Parathyroid adenoma (tissue), 2 donors: ENCODE results near the gene FANCF.
"Not testable (repeated sequence)": the region's sequence is repeated elsewhere in the genome, so short reads cannot be mapped to it uniquely, and the experiment has no call there.

Experiments used
- H2AFZ ChIP-seq: fragments of 300-600 bp; sonication (generic); one replicate; pipeline ENCODE4 v1.7.0; 2017; ENCODE audit warnings: antibody characterized with exemption, mild to moderate bottlenecking
- H3K27ac ChIP-seq: fragments of 300-600 bp; sonication (generic); one replicate; pipeline ENCODE4 v1.7.0; 2017
- H3K27me3 ChIP-seq: fragments of 300-600 bp; sonication (generic); one replicate; pipeline ENCODE4 v1.7.0; 2017; ENCODE audit warnings: low read length; ENCODE audit not compliant: control insufficient read depth, insufficient read depth
- H3K36me3 ChIP-seq: fragments of 300-600 bp; sonication (generic); one replicate; pipeline ENCODE4 v1.7.0; 2017; ENCODE audit warnings: low read length; ENCODE audit not compliant: control insufficient read depth, insufficient read depth
- H3K4me1 ChIP-seq: fragments of 300-600 bp; sonication (generic); one replicate; pipeline ENCODE4 v1.7.0; 2017; ENCODE audit warnings: control low read depth
- H3K4me2 ChIP-seq: fragments of 300-600 bp; sonication (generic); one replicate; pipeline ENCODE4 v1.7.0; 2017; ENCODE audit warnings: low read length
- H3K4me3 ChIP-seq: fragments of 300-600 bp; sonication (generic); one replicate; pipeline ENCODE4 v1.7.0; 2017; ENCODE audit warnings: low read depth, low read length
- H3K79me2 ChIP-seq: fragments of 300-600 bp; sonication (generic); one replicate; pipeline ENCODE4 v1.7.0; 2017; ENCODE audit warnings: control low read depth
- H3K9ac ChIP-seq: fragments of 300-600 bp; sonication (generic); one replicate; pipeline ENCODE4 v1.7.0; 2017; ENCODE audit warnings: mild to moderate bottlenecking
- H3K9me3 ChIP-seq: fragments of 300-600 bp; sonication (generic); one replicate; pipeline ENCODE4 v1.7.0; 2017; ENCODE audit warnings: low read length; ENCODE audit not compliant: control insufficient read depth
- TF ChIP-seq, protein P1 (sequence below): fragments of 300-600 bp; sonication (generic); IDR thresholded peaks from one replicate; pipeline ENCODE4 v1.7.0; 2017; ENCODE audit warnings: antibody characterized with exemption, mild to moderate bottlenecking
- donor health status: primary hyperparathyroidism.

Gene FANCF

DNA sequence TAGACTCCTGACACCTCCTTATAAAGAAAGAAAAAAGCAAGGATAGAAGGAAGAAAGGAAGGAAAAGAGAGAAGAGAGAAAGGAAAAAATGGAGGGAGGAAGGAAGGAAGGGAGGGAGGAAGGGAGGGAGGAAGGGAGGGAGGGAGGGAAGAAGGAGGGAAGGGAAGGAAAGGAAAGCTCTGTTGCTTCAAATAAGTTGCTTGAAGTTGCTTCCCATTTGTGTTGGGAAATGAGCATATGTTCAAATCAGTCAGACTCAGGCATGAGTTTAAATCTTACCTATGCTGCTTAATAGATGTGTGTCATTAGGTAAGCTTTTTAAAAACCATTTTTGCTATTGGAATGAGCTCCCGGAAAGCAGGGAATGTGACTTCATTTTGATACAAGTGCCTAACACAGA lies 34.2 kb upstream of the FANCF start:
- Histone ChIP-seq H3K9ac (no peak overlapping the region), H3K9me3 (no peaks in the 10 kb centered on the region), H3K36me3 (no peaks in the 10 kb centered on the region), H3K27me3 (no peaks in the 10 kb centered on the region), H3K4me1 (no peaks in the 10 kb centered on the region), H3K79me2 (no peaks in the 10 kb centered on the region), H2AFZ (no peak overlapping the region), H3K27ac (no peak overlapping the region), H3K4me2 (no peak overlapping the region), H3K4me3 (no peak overlapping the region)
- TF ChIP-seq, protein P1, sequence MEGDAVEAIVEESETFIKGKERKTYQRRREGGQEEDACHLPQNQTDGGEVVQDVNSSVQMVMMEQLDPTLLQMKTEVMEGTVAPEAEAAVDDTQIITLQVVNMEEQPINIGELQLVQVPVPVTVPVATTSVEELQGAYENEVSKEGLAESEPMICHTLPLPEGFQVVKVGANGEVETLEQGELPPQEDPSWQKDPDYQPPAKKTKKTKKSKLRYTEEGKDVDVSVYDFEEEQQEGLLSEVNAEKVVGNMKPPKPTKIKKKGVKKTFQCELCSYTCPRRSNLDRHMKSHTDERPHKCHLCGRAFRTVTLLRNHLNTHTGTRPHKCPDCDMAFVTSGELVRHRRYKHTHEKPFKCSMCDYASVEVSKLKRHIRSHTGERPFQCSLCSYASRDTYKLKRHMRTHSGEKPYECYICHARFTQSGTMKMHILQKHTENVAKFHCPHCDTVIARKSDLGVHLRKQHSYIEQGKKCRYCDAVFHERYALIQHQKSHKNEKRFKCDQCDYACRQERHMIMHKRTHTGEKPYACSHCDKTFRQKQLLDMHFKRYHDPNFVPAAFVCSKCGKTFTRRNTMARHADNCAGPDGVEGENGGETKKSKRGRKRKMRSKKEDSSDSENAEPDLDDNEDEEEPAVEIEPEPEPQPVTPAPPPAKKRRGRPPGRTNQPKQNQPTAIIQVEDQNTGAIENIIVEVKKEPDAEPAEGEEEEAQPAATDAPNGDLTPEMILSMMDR, result no peak

DNA sequence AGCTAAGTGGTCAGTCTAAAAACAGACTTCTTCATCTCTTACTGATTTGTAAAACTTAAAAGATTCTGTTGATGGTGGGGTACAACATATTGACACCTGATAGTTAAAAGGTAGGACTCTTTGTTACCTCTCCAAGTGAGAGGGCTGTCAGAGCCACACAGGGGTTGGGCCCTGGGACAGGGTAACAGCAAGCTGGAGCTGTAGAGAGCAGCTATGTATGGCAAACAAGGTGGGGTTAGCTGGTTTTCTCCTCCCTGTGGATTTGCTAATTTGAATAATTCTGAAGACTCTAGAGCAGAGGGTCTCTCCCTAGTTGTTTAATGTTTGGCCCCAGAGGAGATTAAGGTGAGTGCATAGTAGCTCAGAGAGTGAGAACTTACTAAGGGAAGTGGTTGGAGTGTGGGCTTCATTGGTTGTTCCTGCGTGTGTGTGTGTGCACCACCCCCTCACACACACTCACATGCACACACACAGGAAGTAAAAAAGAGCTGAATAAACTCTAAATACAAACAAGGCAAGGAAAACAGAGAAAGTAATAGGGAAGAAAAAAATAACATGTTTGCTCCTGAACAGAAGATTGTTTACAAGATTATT lies 31.6 kb upstream of the FANCF start:
- Histone ChIP-seq H3K36me3 (no peaks in the 10 kb centered on the region), H3K9me3 (no peaks in the 10 kb centered on the region), H2AFZ (no peak overlapping the region), H3K79me2 (no peaks in the 10 kb centered on the region), H3K9ac (no peak overlapping the region), H3K4me3 (no peak overlapping the region), H3K27me3 (no peaks in the 10 kb centered on the region), H3K4me2 (no peak overlapping the region), H3K27ac (no peak overlapping the region), H3K4me1 (no peaks in the 10 kb centered on the region)
- TF ChIP-seq, protein P1, result no peak

DNA sequence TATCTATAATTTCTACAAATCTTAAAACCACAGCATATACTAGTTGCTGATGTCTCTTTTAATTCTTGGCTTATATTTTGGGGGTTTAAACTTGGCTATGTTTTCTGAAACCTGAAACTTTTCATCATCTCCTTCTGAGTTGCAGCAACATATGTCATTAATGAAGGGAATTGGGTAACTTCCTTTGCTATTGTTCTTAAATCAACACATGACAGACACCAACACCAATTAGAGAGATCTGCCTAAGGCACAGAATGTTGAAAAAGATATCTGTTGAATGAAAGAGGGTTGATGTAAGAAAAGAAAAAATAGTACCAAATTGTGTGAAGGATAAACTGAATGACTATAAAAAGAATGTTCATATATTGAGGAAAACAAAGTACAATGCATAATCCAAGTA lies 30.5 kb upstream of the FANCF start:
- no peaks in the 10 kb centered on the region for H3K79me2 ChIP-seq
- H3K9me3 ChIP-seq, result no peaks in the 10 kb centered on the region
- TF ChIP-seq, protein P1, result no peak
- no peak overlapping the region for H2AFZ ChIP-seq
- no peaks in the 10 kb centered on the region for H3K27me3 ChIP-seq
- H3K9ac ChIP-seq, result no peak overlapping the region
- no peaks in the 10 kb centered on the region for H3K4me1 ChIP-seq
- H3K27ac ChIP-seq, result no peak overlapping the region
- no peak overlapping the region for H3K4me3 ChIP-seq
- no peak overlapping the region for H3K4me2 ChIP-seq
- H3K36me3 ChIP-seq, result no peaks in the 10 kb centered on the region

- not testable (repeated sequence) for H2AFZ ChIP-seq, H3K4me3 ChIP-seq, H3K9ac ChIP-seq, H3K4me1 ChIP-seq, H3K4me2 ChIP-seq, H3K36me3 ChIP-seq, H3K79me2 ChIP-seq, H3K9me3 ChIP-seq, H3K27ac ChIP-seq, H3K27me3 ChIP-seq
Measured at GRCh38 chr11:22652346-22652745, 26.7 kb upstream of the FANCF start.

DNA sequence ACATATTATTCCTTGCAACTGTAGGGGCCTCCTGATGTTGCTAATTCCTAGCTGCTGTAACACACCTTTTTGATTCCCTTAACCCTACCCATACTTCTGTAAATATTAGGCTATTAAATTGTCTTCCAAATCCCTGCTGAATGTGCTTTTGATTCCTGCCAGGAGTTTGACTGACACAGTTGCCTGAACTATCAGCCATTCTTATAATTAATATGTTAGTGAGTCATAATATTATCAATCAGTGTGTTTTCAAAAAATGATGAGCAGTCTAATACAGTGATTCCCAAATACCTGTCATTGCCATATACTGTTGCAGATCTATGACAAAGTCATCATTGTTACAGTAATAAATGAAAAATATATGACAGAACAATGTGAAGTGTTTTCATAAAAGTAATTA lies 15.9 kb upstream of the FANCF start:
- no peaks in the 10 kb centered on the region for H3K9me3 ChIP-seq
- TF ChIP-seq, protein P1, result no peak
- H3K36me3 ChIP-seq, result no peaks in the 10 kb centered on the region
- H3K4me3 ChIP-seq, result no peak overlapping the region
- no peaks in the 10 kb centered on the region for H3K79me2 ChIP-seq
- no peaks in the 10 kb centered on the region for H3K27me3 ChIP-seq
- no peaks in the 10 kb centered on the region for H3K4me1 ChIP-seq
- H3K4me2 ChIP-seq, result no peak overlapping the region
- H3K9ac ChIP-seq, result no peak overlapping the region
- no peak overlapping the region for H3K27ac ChIP-seq
- no peak overlapping the region for H2AFZ ChIP-seq
